ENCODE data around the gene UVRAG.

UVRAG gene

GRCh38 chr11:75781831-75782230, 33.2 kb upstream of the UVRAG start:
- H3K9me3 ChIP-seq (ENCODE audit: control insufficient read depth, insufficient read depth, low read depth, low read length): no peaks in the 10 kb centered on the region
- no peak overlapping the region for H3K27ac ChIP-seq (ENCODE audit: extremely low read depth, low read depth, low read length)
- H3K4me1 ChIP-seq (ENCODE audit: control insufficient read depth, insufficient read depth, low read length): no peaks in the 10 kb centered on the region
- TF ChIP-seq ZNF114 (tag by site-specific recombination; IDR thresholded peaks at IDR 0.05): no peak
- no peak for TF ChIP-seq ZNF830 (tag by site-specific recombination; IDR thresholded peaks at IDR 0.05; ENCODE audit: low read depth)
- no peak for TF ChIP-seq ZNF664 (tag by site-specific recombination; IDR thresholded peaks at IDR 0.05)
- TF ChIP-seq, protein P1, sequence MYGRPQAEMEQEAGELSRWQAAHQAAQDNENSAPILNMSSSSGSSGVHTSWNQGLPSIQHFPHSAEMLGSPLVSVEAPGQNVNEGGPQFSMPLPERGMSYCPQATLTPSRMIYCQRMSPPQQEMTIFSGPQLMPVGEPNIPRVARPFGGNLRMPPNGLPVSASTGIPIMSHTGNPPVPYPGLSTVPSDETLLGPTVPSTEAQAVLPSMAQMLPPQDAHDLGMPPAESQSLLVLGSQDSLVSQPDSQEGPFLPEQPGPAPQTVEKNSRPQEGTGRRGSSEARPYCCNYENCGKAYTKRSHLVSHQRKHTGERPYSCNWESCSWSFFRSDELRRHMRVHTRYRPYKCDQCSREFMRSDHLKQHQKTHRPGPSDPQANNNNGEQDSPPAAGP (tag by site-specific recombination; IDR thresholded peaks at IDR 0.05): no peak
- no peak for TF ChIP-seq ZNF768 (tag by site-specific recombination; IDR thresholded peaks at IDR 0.05)
- no peak for TF ChIP-seq ZNF169 (tag by site-specific recombination; IDR thresholded peaks at IDR 0.05)
- no peak for TF ChIP-seq ZNF449 (tag by site-specific recombination; IDR thresholded peaks at IDR 0.05)
- TF ChIP-seq ZNF701 (tag by site-specific recombination; IDR thresholded peaks at IDR 0.05): no peak
- no peak for TF ChIP-seq ZNF16 (tag by site-specific recombination; IDR thresholded peaks at IDR 0.05; ENCODE audit: low read depth)
- TF ChIP-seq ATF2 (tag by site-specific recombination; IDR thresholded peaks at IDR 0.05; ENCODE audit: low read depth): no peak
- TF ChIP-seq ZNF239 (tag by site-specific recombination; IDR thresholded peaks at IDR 0.05): no peak
- no peak for TF ChIP-seq ZNF521 (tag by site-specific recombination; IDR thresholded peaks at IDR 0.05)
- no peak overlapping the region for H3K4me3 ChIP-seq (ENCODE audit: low read depth, low read length)
- POLR2A ChIA-PET: interaction anchor here (1.3 kb wide), 1 partner anchor 9 kb away, joined by 3 read pairs; no protein-coding TSS in a partner anchor
- CTCF ChIA-PET: interaction anchor here (0.5 to 0.9 kb wide), 2 partner anchors 11 to 185 kb away, joined by 3 to 4 read pairs; no protein-coding TSS in a partner anchor
- no peaks in the 10 kb centered on the region for H3K36me3 ChIP-seq (ENCODE audit: control insufficient read depth in 2 of 2, insufficient read depth in 1 of 2, low read length in 2 of 2)

DNA sequence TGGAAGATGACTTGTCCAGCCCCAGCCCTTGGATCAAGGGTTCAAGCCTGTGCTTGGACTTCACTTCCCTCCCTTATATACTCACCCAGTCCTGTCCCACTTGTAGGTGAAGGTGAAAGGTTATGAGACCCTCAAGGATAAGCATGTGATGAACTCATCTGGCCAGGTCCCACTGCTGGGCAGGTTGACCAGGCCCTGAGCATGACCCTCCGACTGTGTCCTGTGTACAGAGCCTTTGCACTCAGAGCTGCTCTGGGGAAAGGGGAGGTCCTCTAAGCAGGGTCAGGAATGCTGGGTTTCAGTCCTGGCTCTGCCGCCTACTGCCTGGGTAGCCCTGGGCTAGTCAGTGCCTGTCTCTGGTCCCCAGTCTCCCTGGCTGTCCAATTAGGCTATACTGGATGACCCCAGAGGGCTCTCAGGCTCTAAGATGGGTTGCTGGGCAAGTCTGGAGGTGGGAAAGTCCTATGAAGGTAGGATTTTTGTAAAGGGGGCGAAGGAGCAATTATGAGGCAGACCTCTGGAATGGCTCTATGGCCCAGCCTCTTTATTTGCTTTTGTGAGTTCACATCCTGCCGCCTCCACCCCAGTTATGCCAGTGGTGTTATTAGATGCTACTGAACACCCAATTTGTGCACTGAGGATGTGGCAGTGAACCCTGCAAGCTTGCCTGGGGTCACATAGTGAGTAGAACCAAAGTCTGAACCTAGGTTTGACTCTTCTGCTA, 32.3 kb upstream of the UVRAG start:
- H3K36me3 ChIP-seq (ENCODE audit: control insufficient read depth in 2 of 2, insufficient read depth in 1 of 2, low read length in 2 of 2): no peaks in the 10 kb centered on the region
- ChIA-PET CTCF (no interaction called here), POLR2A (interaction anchor here (1.3 kb wide), 1 partner anchor 9 kb away, joined by 3 read pairs; no protein-coding TSS in a partner anchor)
- no peak overlapping the region for H3K4me3 ChIP-seq (ENCODE audit: low read depth, low read length)
- H3K9me3 ChIP-seq (ENCODE audit: control insufficient read depth, insufficient read depth, low read depth, low read length): no peaks in the 10 kb centered on the region
- TF ChIP-seq GLIS2 (tag by site-specific recombination; IDR thresholded peaks at IDR 0.05): no peak
- TF ChIP-seq ZNF394 (tag by site-specific recombination; IDR thresholded peaks at IDR 0.05; ENCODE audit: borderline replicate concordance): no peak
- TF ChIP-seq ZNF660 (tag by site-specific recombination; IDR thresholded peaks at IDR 0.05): no peak
- TF ChIP-seq BCL11A (tag by site-specific recombination; IDR thresholded peaks at IDR 0.05; ENCODE audit: low read depth): no peak
- TF ChIP-seq GFI1B (tag by site-specific recombination; IDR thresholded peaks at IDR 0.05): no peak
- TF ChIP-seq ZNF596 (tag by site-specific recombination; IDR thresholded peaks at IDR 0.05): no peak
- TF ChIP-seq ZNF580 (tag by site-specific recombination; IDR thresholded peaks at IDR 0.05): no peak
- no peak for TF ChIP-seq ZNF404 (tag by site-specific recombination; IDR thresholded peaks at IDR 0.05)
- no peak for TF ChIP-seq ZNF621 (tag by site-specific recombination; IDR thresholded peaks at IDR 0.05)
- TF ChIP-seq GLI2 (tag by site-specific recombination; IDR thresholded peaks at IDR 0.05; ENCODE audit: borderline replicate concordance, low read depth): no peak
- no peak for TF ChIP-seq GLI4 (tag by site-specific recombination; IDR thresholded peaks at IDR 0.05)
- no peak for TF ChIP-seq ZNF112 (tag by site-specific recombination; IDR thresholded peaks at IDR 0.05)
- no peak for TF ChIP-seq HOXA7 (CRISPR knock-in tag; IDR thresholded peaks at IDR 0.05; ENCODE audit: borderline replicate concordance)
- H3K4me1 ChIP-seq (ENCODE audit: control insufficient read depth, insufficient read depth, low read length): no peaks in the 10 kb centered on the region
- H3K27ac ChIP-seq (ENCODE audit: extremely low read depth, low read depth, low read length): no peak overlapping the region

Data from HEK293 (cell line).